Ishikawa (cell line): Measurements from ENCODE around the gene PTPRN2.

Experiments used
- CEBPB ChIP-seq: IDR thresholded peaks from 2 replicates; pipeline ENCODE4 v1.6.1; 2012
- CREB1 ChIP-seq: IDR thresholded peaks from 2 replicates; pipeline ENCODE4 v1.6.1; 2012; ENCODE audit warnings: low read depth
- EP300 ChIP-seq: IDR thresholded peaks from 2 replicates; pipeline ENCODE4 v1.6.1; 2012; ENCODE audit warnings: borderline replicate concordance
- NFIC ChIP-seq: IDR thresholded peaks from 2 replicates; pipeline ENCODE4 v1.6.1; 2012
- RAD21 ChIP-seq: IDR thresholded peaks from 2 replicates; pipeline ENCODE4 v1.6.1; 2012; ENCODE audit warnings: low read depth
- REST ChIP-seq: IDR thresholded peaks from 2 replicates; pipeline ENCODE4 v1.6.1; 2012; ENCODE audit warnings: low read depth, mild to moderate bottlenecking
- TAF1 ChIP-seq: IDR thresholded peaks from 2 replicates; pipeline ENCODE4 v1.6.1; 2012; ENCODE audit warnings: low read depth, mild to moderate bottlenecking
- TCF12 ChIP-seq: IDR thresholded peaks from 2 replicates; pipeline ENCODE4 v1.6.1; 2012; ENCODE audit warnings: low read depth
- TEAD4 ChIP-seq: IDR thresholded peaks from 2 replicates; pipeline ENCODE4 v1.6.1; 2012
- YY1 ChIP-seq: IDR thresholded peaks from 2 replicates; pipeline ENCODE4 v1.6.1; 2012; ENCODE audit warnings: low read depth
- ZBTB7A ChIP-seq: IDR thresholded peaks from 2 replicates; pipeline ENCODE4 v1.6.1; 2012; ENCODE audit warnings: low read depth
- TF ChIP-seq, protein P1 (sequence below): IDR thresholded peaks from 2 replicates; pipeline ENCODE4 v1.6.1; 2012

DNA sequence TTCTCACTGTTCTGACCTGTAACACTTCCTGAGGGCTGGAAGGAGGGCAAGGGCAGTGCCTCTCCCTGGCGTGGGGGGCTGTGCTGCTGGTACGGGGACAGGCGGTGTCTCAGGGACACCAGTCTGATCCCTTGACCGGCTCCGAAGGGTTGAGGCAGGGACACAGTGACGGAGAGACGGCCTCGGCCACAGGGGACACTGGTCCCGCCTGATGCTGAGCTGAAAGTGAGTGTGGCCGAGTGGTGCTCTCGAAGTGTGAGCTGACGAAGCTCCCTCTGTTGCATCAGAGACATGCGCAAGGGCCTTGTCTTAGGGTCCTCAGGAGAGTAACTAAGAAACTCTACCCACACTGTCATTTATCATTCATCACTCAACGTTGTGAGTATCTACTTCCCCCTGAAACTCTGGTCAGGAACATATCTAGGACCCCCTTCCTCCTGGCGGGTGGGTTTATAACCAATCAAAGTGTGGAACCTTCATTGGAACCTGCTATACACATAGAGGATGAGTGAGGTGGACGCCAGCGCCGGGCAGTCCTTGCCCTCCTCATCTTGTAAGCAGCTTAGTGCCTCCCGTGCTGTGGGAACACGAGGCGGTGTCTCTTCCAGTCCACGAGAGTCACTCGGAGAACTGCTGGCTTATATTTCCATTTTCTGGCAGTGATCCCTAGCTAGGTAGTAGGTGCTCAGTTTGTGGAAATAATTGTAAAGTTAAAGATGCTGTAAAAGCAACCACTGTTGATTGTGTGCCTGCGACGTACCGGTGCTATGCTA lies 967.7 kb downstream of the PTPRN2 start:
- TF ChIP-seq YY1 (no peak), EP300 (no peak), ZBTB7A (no peak), CREB1 (no peak), NFIC (no peak), TEAD4 (no peak), RAD21 (no peak), TAF1 (no peak), CEBPB (no peak), REST (no peak), TCF12 (no peak)
- TF ChIP-seq, protein P1, sequence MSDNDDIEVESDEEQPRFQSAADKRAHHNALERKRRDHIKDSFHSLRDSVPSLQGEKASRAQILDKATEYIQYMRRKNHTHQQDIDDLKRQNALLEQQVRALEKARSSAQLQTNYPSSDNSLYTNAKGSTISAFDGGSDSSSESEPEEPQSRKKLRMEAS: no peak
